ENCODE measurements around the gene KCNK13. TPM values are rescaled to one million over a fixed set of nuclear protein-coding genes. Genes with fewer than 3 reads are reported as not detected.

KCNK13 gene
- total and polyA plus RNA-seq, 2 of the 13 experiments (the other 11 are each of a cell fraction or from before 2014, with no cell fraction given) = 0.08 to 0.29 TPM

- TF ChIP-seq ZNF337 (CRISPR knock-in tag; IDR thresholded peaks at IDR 0.05; ENCODE audit: borderline replicate concordance, low read depth) (no peak), YEATS4 (CRISPR knock-in tag; IDR thresholded peaks at IDR 0.05; ENCODE audit: borderline replicate concordance) (no peak), TAF15 (IDR thresholded peaks at IDR 0.05; ENCODE audit: low read depth, low read length, poor library complexity, severe bottlenecking) (no peak)
Observed at GRCh38 chr14:90140956-90141316, 79.1 kb downstream of the KCNK13 start (continued).

- 0% methylated on average over 1 of the region's 2 CpGs for WGBS (ENCODE audit: low lambda C conversion rate)
- Histone ChIP-seq H4K20me1 (ENCODE audit: insufficient read depth, low read length) (no peaks in the 10 kb centered on the region), H3K9ac (ENCODE audit: insufficient read depth, low read depth, low read length) (no peak overlapping the region), H3K4me3 (replicated peaks in 1 of 3; ENCODE audit: insufficient read depth in 1 of 3, low read depth in 2 of 3, low read length in 3 of 3) (no peak overlapping the region), H3K4me1 (ENCODE audit: insufficient read depth, low read length) (peaks cover 5% of the 10 kb centered on the region; the same call in 1 of the 2 replicates), H3K27ac (ENCODE audit: extremely low read length, insufficient read depth, low read length) (no peak overlapping the region), H3K4me2 (ENCODE audit: low read depth, low read length) (no peak overlapping the region), H3K79me2 (ENCODE audit: insufficient read depth, low read length) (no peaks in the 10 kb centered on the region), H2AFZ (ENCODE audit: low read length) (no peak overlapping the region), H3K9me3 (ENCODE audit: low read length) (peaks cover 4% of the 10 kb centered on the region; the same call in 1 of the 2 replicates), H3K36me3 (replicated peaks in 1 of 2; ENCODE audit: control insufficient read depth in 1 of 2, insufficient read depth in 2 of 2, low read length in 2 of 2) (no peaks in the 10 kb centered on the region), H3K27me3 (ENCODE audit: control insufficient read depth in 1 of 2, insufficient read depth in 2 of 2, low read length in 2 of 2) (peaks cover 1 to 4% of the 10 kb centered on the region in 2 experiments; a peak in 2 of 5 replicates)
- ChIA-PET CTCF (ENCODE audit: low intra/inter-chr PET ratio, low total read pairs) (no interaction called here), POLR2A (no interaction called here)
- no peak for TF ChIP-seq NFKBIZ (CRISPR knock-in tag; IDR thresholded peaks at IDR 0.05)
- no peak for TF ChIP-seq IKZF5 (CRISPR knock-in tag; IDR thresholded peaks at IDR 0.05)
- no peak for TF ChIP-seq ZFAT (CRISPR knock-in tag; conservative IDR thresholded peaks at IDR 0.05)
- TF ChIP-seq KDM4B (CRISPR knock-in tag; IDR thresholded peaks at IDR 0.05) = no peak
- TF ChIP-seq FOXA1 (IDR thresholded peaks at IDR 0.05) = no peak
- TF ChIP-seq FOXA1 (CRISPR knock-in tag; IDR thresholded peaks at IDR 0.05) = no peak
- TF ChIP-seq JARID2 (CRISPR knock-in tag; IDR thresholded peaks at IDR 0.05; ENCODE audit: insufficient replicate concordance) = no peak
- TF ChIP-seq PAF1 (CRISPR knock-in tag; IDR thresholded peaks at IDR 0.05) = no peak
- TF ChIP-seq SAFB2 (CRISPR knock-in tag; IDR thresholded peaks at IDR 0.05; ENCODE audit: borderline replicate concordance, low read depth) = no peak
- no peak for TF ChIP-seq ASH2L (IDR thresholded peaks at IDR 0.05; ENCODE audit: insufficient read length, low read depth, low read length)
- no peak for TF ChIP-seq SMARCE1 (IDR thresholded peaks at IDR 0.05; ENCODE audit: borderline replicate concordance)
- TF ChIP-seq DMAP1 (CRISPR knock-in tag; IDR thresholded peaks at IDR 0.05) = no peak
- TF ChIP-seq ZNF143 (CRISPR knock-in tag; IDR thresholded peaks at IDR 0.05) = no peak
- TF ChIP-seq CENPT (CRISPR knock-in tag; IDR thresholded peaks at IDR 0.05; ENCODE audit: low read depth) = no peak
- TF ChIP-seq BORCS8-MEF2B (CRISPR knock-in tag; IDR thresholded peaks at IDR 0.05) = no peak
- TF ChIP-seq YEATS4 (CRISPR knock-in tag; IDR thresholded peaks at IDR 0.05; ENCODE audit: borderline replicate concordance) = no peak
- no peak for TF ChIP-seq FOSL2 (CRISPR knock-in tag; IDR thresholded peaks at IDR 0.05)
- DNase-seq (ENCODE audit: low spot score) = no peak
- FAIRE-seq = no peak
- BruUV-seq (replicated peaks) = no TSS peak
- ATAC-seq = no peak
- intact Hi-C loops (cut with micrococcal nuclease; ENCODE audit: unreplicated experiment) (no loop called here), in situ Hi-C loops (cut with HindIII; ENCODE audit: extremely low pct_ligation_motif_present, low pct_unique_long_range_greater_than_20kb) (no loop called here)
Observed at GRCh38 chr14:90153429-90153828, 91.6 kb downstream of the KCNK13 start.

Data from HepG2 (cell line).